GM23338 (cell line): ENCODE measurements around the gene ARSI.

Experiments
- CREB1 ChIP-seq: fragments of 250-450 bp; sonication (Bioruptor Pico); IDR thresholded peaks from 2 replicates; pipeline ENCODE4 v1.5.0; 2020; ENCODE audit warnings: low read depth, mild to moderate bottlenecking, moderate library complexity
- EZH2 ChIP-seq: fragments of 200-600 bp; sonication (generic); IDR thresholded peaks from one replicate; pipeline ENCODE4 v1.8.0; 2017; ENCODE audit warnings: antibody characterized with exemption, mild to moderate bottlenecking, low read depth; ENCODE audit not compliant: unreplicated experiment
- EZH2phosphoT487 ChIP-seq: fragments of 200-600 bp; sonication (generic); IDR thresholded peaks from one replicate; pipeline ENCODE4 v1.8.1; 2018; ENCODE audit warnings: antibody characterized with exemption; ENCODE audit not compliant: unreplicated experiment
- NANOG ChIP-seq: IDR thresholded peaks from 2 replicates; pipeline ENCODE4 v1.6.1; 2016; ENCODE audit warnings: antibody characterized with exemption, borderline replicate concordance
- POLR2AphosphoS5 ChIP-seq: IDR thresholded peaks from 2 replicates; pipeline ENCODE4 v1.6.1; 2016; ENCODE audit warnings: antibody characterized with exemption, low read depth
- STAT1 ChIP-seq: IDR thresholded peaks from one replicate; pipeline ENCODE4 v1.6.1; 2016; ENCODE audit warnings: antibody characterized with exemption; ENCODE audit not compliant: unreplicated experiment
- ZNF114 ChIP-seq: fragments of 250-450 bp; sonication (Bioruptor Pico); IDR thresholded peaks from 2 replicates; pipeline ENCODE4 v1.5.0; 2020; ENCODE audit warnings: mild to moderate bottlenecking, moderate library complexity
- TF ChIP-seq, protein P1 (sequence below), 2 experiments: fragments of 200-600 bp in 1 of 2; sonication (generic) in 1 of 2; conservative IDR thresholded peaks; 2 replicates each; pipeline versions ENCODE4 v1.5.1 to v1.6.1; 2016 to 2017; ENCODE audit warnings: antibody characterized with exemption in 2 of 2, low read depth in 2 of 2, mild to moderate bottlenecking in 2 of 2, moderate library complexity in 1 of 2
- TF ChIP-seq, protein P2 (sequence below): IDR thresholded peaks from one replicate; pipeline ENCODE4 v1.6.1; 2018; ENCODE audit warnings: antibody characterized with exemption; ENCODE audit not compliant: unreplicated experiment
- TF ChIP-seq, protein P3 (sequence below): fragments of 250-450 bp; sonication (Bioruptor Pico); IDR thresholded peaks from 2 replicates; pipeline ENCODE4 v1.5.0; 2020; ENCODE audit warnings: mild to moderate bottlenecking, moderate library complexity

DNA sequence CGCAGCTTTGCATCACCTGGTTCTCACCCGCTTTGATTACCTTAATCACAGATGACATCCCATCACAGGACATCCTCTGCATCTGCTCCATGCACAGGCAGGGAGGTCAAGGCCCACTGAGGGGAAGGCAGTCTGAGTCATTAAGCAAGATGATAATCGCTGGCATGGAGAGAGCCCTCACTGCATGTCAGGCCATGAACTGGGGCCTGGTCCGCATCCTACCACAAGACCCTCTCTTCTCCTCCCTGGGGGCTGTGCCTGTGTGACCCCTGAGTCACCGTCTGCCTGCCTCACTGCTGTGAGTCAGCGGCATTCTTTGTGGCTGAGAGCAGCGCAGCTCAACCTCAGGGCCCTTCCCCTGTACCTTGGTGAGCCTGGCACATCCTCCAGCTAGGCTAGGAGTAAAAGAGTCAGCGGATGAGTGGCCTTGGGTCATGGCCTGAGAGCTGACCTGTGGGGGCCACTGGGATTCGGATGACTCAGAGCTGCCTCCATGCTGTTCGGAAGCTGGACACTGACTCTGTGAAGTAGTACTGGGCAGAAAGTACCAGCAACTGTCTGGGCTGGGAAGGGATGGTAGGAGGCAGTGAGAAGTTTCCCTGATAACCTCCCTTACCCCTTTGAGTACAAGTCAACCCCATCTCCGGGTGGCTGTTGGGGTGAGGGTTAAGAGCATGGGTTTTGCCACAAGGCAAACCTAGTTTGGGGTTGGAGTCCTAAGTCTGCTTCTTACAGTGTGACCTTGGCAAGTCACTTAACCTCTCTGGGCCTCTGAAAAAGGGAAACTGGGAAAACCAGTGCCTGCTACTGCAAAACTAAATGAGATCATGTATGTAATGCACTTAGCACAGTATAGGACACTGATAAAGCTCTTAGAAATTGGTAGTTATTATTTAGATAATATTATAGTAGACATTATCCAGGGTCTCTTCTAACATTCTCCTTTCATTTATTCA lies 14.6 kb upstream of the ARSI start:
- TF ChIP-seq POLR2AphosphoS5: no peak
- TF ChIP-seq, protein P1, sequence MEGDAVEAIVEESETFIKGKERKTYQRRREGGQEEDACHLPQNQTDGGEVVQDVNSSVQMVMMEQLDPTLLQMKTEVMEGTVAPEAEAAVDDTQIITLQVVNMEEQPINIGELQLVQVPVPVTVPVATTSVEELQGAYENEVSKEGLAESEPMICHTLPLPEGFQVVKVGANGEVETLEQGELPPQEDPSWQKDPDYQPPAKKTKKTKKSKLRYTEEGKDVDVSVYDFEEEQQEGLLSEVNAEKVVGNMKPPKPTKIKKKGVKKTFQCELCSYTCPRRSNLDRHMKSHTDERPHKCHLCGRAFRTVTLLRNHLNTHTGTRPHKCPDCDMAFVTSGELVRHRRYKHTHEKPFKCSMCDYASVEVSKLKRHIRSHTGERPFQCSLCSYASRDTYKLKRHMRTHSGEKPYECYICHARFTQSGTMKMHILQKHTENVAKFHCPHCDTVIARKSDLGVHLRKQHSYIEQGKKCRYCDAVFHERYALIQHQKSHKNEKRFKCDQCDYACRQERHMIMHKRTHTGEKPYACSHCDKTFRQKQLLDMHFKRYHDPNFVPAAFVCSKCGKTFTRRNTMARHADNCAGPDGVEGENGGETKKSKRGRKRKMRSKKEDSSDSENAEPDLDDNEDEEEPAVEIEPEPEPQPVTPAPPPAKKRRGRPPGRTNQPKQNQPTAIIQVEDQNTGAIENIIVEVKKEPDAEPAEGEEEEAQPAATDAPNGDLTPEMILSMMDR (conservative IDR thresholded peaks at IDR 0.05; ENCODE audit: low read depth in 2 of 2): no peak
- TF ChIP-seq CREB1 (CRISPR knock-in tag): no peak
- TF ChIP-seq EZH2: no peak
- TF ChIP-seq, protein P2, sequence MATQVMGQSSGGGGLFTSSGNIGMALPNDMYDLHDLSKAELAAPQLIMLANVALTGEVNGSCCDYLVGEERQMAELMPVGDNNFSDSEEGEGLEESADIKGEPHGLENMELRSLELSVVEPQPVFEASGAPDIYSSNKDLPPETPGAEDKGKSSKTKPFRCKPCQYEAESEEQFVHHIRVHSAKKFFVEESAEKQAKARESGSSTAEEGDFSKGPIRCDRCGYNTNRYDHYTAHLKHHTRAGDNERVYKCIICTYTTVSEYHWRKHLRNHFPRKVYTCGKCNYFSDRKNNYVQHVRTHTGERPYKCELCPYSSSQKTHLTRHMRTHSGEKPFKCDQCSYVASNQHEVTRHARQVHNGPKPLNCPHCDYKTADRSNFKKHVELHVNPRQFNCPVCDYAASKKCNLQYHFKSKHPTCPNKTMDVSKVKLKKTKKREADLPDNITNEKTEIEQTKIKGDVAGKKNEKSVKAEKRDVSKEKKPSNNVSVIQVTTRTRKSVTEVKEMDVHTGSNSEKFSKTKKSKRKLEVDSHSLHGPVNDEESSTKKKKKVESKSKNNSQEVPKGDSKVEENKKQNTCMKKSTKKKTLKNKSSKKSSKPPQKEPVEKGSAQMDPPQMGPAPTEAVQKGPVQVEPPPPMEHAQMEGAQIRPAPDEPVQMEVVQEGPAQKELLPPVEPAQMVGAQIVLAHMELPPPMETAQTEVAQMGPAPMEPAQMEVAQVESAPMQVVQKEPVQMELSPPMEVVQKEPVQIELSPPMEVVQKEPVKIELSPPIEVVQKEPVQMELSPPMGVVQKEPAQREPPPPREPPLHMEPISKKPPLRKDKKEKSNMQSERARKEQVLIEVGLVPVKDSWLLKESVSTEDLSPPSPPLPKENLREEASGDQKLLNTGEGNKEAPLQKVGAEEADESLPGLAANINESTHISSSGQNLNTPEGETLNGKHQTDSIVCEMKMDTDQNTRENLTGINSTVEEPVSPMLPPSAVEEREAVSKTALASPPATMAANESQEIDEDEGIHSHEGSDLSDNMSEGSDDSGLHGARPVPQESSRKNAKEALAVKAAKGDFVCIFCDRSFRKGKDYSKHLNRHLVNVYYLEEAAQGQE: no peak
- no peak for TF ChIP-seq EZH2phosphoT487
- TF ChIP-seq, protein P3, sequence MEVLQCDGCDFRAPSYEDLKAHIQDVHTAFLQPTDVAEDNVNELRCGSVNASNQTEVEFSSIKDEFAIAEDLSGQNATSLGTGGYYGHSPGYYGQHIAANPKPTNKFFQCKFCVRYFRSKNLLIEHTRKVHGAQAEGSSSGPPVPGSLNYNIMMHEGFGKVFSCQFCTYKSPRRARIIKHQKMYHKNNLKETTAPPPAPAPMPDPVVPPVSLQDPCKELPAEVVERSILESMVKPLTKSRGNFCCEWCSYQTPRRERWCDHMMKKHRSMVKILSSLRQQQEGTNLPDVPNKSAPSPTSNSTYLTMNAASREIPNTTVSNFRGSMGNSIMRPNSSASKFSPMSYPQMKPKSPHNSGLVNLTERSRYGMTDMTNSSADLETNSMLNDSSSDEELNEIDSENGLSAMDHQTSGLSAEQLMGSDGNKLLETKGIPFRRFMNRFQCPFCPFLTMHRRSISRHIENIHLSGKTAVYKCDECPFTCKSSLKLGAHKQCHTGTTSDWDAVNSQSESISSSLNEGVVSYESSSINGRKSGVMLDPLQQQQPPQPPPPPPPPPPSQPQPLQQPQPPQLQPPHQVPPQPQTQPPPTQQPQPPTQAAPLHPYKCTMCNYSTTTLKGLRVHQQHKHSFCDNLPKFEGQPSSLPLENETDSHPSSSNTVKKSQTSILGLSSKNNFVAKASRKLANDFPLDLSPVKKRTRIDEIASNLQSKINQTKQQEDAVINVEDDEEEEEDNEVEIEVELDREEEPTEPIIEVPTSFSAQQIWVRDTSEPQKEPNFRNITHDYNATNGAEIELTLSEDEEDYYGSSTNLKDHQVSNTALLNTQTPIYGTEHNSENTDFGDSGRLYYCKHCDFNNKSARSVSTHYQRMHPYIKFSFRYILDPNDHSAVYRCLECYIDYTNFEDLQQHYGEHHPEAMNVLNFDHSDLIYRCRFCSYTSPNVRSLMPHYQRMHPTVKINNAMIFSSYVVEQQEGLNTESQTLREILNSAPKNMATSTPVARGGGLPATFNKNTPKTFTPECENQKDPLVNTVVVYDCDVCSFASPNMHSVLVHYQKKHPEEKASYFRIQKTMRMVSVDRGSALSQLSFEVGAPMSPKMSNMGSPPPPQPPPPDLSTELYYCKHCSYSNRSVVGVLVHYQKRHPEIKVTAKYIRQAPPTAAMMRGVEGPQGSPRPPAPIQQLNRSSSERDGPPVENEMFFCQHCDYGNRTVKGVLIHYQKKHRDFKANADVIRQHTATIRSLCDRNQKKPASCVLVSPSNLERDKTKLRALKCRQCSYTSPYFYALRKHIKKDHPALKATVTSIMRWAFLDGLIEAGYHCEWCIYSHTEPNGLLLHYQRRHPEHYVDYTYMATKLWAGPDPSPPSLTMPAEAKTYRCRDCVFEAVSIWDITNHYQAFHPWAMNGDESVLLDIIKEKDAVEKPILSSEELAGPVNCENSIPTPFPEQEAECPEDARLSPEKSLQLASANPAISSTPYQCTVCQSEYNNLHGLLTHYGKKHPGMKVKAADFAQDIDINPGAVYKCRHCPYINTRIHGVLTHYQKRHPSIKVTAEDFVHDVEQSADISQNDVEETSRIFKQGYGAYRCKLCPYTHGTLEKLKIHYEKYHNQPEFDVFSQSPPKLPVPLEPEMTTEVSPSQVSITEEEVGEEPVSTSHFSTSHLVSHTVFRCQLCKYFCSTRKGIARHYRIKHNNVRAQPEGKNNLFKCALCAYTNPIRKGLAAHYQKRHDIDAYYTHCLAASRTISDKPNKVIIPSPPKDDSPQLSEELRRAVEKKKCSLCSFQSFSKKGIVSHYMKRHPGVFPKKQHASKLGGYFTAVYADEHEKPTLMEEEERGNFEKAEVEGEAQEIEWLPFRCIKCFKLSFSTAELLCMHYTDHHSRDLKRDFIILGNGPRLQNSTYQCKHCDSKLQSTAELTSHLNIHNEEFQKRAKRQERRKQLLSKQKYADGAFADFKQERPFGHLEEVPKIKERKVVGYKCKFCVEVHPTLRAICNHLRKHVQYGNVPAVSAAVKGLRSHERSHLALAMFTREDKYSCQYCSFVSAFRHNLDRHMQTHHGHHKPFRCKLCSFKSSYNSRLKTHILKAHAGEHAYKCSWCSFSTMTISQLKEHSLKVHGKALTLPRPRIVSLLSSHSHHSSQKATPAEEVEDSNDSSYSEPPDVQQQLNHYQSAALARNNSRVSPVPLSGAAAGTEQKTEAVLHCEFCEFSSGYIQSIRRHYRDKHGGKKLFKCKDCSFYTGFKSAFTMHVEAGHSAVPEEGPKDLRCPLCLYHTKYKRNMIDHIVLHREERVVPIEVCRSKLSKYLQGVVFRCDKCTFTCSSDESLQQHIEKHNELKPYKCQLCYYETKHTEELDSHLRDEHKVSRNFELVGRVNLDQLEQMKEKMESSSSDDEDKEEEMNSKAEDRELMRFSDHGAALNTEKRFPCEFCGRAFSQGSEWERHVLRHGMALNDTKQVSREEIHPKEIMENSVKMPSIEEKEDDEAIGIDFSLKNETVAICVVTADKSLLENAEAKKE (CRISPR knock-in tag): no peak
- no peak for TF ChIP-seq NANOG
- no peak for TF ChIP-seq ZNF114 (CRISPR knock-in tag)
- no peak for TF ChIP-seq STAT1
